Keratinocyte (primary cell): Measurements from ENCODE around the gene B3GALNT1. TPM values are rescaled to one million over a fixed set of nuclear protein-coding genes. Genes with fewer than 3 reads are reported as not detected.

Experiments used
- DNase-seq: peaks from one replicate; pipeline ENCODE4 v3.0.0-alpha.2; 2011; ENCODE audit warnings: low read depth, missing footprints, low spot score
- FAIRE-seq: peaks from 2 replicates; lab custom pipeline; 2011; peaks lifted over from hg19 to GRCh38; lab: Jason Lieb, UNC
- H2AFZ ChIP-seq: 2 replicates; pipeline ENCODE4 v1.6.0; 2012; ENCODE audit warnings: low read length, control low read depth, inconsistent platforms; ENCODE audit not compliant: control insufficient read depth
- H3K27ac ChIP-seq: 2 replicates; pipeline ENCODE4 v1.5.1; 2011; ENCODE audit warnings: low read length; ENCODE audit not compliant: control insufficient read depth, insufficient read depth
- H3K27me3 ChIP-seq: 3 replicates; pipeline ENCODE4 v1.6.0; 2011; ENCODE audit warnings: low read length; ENCODE audit not compliant: control insufficient read depth, insufficient read depth; ENCODE audit errors: extremely low read depth
- H3K36me3 ChIP-seq, 2 experiments: 2 replicates in 1 of 2; 3 replicates in 1 of 2; pipeline ENCODE4 v1.5.1; 2011; ENCODE audit warnings: low read length in 2 of 2, mild to moderate bottlenecking in 1 of 2; ENCODE audit not compliant: control insufficient read depth in 2 of 2, insufficient read depth in 2 of 2; ENCODE audit errors: extremely low read depth in 1 of 2
- H3K4me1 ChIP-seq: 3 replicates; pipeline ENCODE4 v1.5.1; 2011; ENCODE audit warnings: low read length; ENCODE audit not compliant: control insufficient read depth, insufficient read depth; ENCODE audit errors: extremely low read depth
- H3K4me2 ChIP-seq: 3 replicates; pipeline ENCODE4 v1.6.0; 2011; ENCODE audit warnings: low read depth, low read length; ENCODE audit not compliant: control insufficient read depth, insufficient read depth; ENCODE audit errors: extremely low read depth
- H3K4me3 ChIP-seq, 3 experiments: fragments of 200-600 bp in 1 of 3; sonication (generic) in 1 of 3; 2 replicates in 2 of 3; 3 replicates in 1 of 3; pipeline ENCODE4 v1.5.1; 2011 to 2016; ENCODE audit warnings: low read length in 3 of 3, mild to moderate bottlenecking in 3 of 3, control low read depth in 2 of 3, inconsistent platforms in 1 of 3, low read depth in 1 of 3, mixed read lengths in 1 of 3, mixed run types in 1 of 3, moderate library complexity in 1 of 3; ENCODE audit not compliant: control insufficient read depth in 2 of 3, insufficient read depth in 2 of 3; ENCODE audit errors: extremely low read depth in 1 of 3
- H3K79me2 ChIP-seq: 2 replicates; pipeline ENCODE4 v1.6.0; 2012; ENCODE audit warnings: low read length; ENCODE audit not compliant: control insufficient read depth, insufficient read depth
- H3K9ac ChIP-seq: 3 replicates; pipeline ENCODE4 v1.6.0; 2011; ENCODE audit warnings: low read length; ENCODE audit not compliant: control insufficient read depth, insufficient read depth; ENCODE audit errors: extremely low read depth
- H3K9me1 ChIP-seq: 3 replicates; pipeline ENCODE4 v1.6.0; 2011; ENCODE audit warnings: low read length; ENCODE audit not compliant: control insufficient read depth, insufficient read depth; ENCODE audit errors: extremely low read depth
- H3K9me3 ChIP-seq: 2 replicates; pipeline ENCODE4 v1.5.1; 2012; ENCODE audit warnings: low read depth, low read length; ENCODE audit not compliant: control insufficient read depth
- H4K20me1 ChIP-seq: 3 replicates; pipeline ENCODE4 v1.6.0; 2011; ENCODE audit warnings: low read length; ENCODE audit not compliant: control insufficient read depth, insufficient read depth; ENCODE audit errors: extremely low read depth
- EZH2 ChIP-seq: IDR thresholded peaks from one replicate; pipeline ENCODE4 v1.6.1; 2012; ENCODE audit warnings: inconsistent platforms, mild to moderate bottlenecking, low read length, moderate library complexity
- dilution Hi-C: fragments of 300-500 bp; cut with MboI; formaldehyde crosslinking; loops from one replicate; pipeline ENCODE4 v1.7.0; 2020; ENCODE audit warnings: low sequenced_read_pairs; ENCODE audit not compliant: extremely low pct_ligation_motif_present
- polyA plus RNA-seq, 5 experiments: library from polyadenylated mRNA; depleted of rRNA in 3 of 5; stranded (reverse) in 3 of 5; stranded (forward) in 1 of 5; unstranded in 1 of 5; fragments of >200 nt; gene quantifications; 1 replicate in 1 of 5; 2 replicates in 3 of 5; 3 replicates in 1 of 5; pipeline versions ENCODE4 v1.2.1 to v1.2.3, GENCODE V29; 2011 to 2012; ENCODE audit warnings: missing spikeins in 2 of 5, low read depth in 1 of 5, low replicate concordance in 1 of 5
- TF ChIP-seq, protein P1 (sequence below), 3 experiments: IDR thresholded peaks in 1 of 3; conservative IDR thresholded peaks in 1 of 3; optimal IDR thresholded peaks in 1 of 3; 2 replicates in 2 of 3; 3 replicates in 1 of 3; pipeline versions ENCODE3 to v1.5.1; 2011; ENCODE audit warnings: low read length in 3 of 3, mild to moderate bottlenecking in 3 of 3, moderate library complexity in 2 of 3, control low read depth in 1 of 3, inconsistent platforms in 1 of 3; ENCODE audit not compliant: insufficient read depth in 2 of 3; ENCODE audit errors: extremely low read depth in 1 of 3

B3GALNT1 gene
- polyA plus RNA-seq, 1 donor (not counting 4 experiments of a cell fraction or from before 2014, with no cell fraction given): 3.6 TPM

DNA sequence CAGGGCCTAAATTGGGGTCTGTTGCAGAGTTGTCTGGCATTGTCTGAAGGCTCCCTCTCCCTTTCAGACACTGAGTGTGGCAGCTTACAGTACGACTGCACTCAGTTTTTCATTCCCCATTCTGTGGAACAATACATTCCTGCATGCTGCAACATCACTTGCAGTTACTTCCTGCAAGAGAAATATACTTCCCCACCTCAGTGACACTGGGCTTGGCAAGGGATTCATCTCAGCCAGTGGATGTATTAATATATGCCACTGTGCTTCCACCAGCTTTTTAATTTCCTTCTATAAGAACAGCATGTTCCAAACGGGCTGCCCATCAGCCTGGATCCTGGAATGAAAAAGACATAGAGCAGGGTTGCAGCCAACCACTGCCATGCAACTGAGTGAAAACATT, 23.1 kb downstream of the B3GALNT1 start:
- dilution Hi-C loops: no loop called here
- no peaks in the 10 kb centered on the region for H3K27me3 ChIP-seq
- no peaks in the 10 kb centered on the region for H3K79me2 ChIP-seq
- DNase-seq: no peak
- H3K9me3 ChIP-seq: no peaks in the 10 kb centered on the region
- FAIRE-seq: no peak
- no peak overlapping the region for H3K9ac ChIP-seq
- no peak overlapping the region for H2AFZ ChIP-seq
- no peaks in the 10 kb centered on the region for H3K36me3 ChIP-seq
- no peak overlapping the region for H3K4me2 ChIP-seq
- no peak overlapping the region for H3K27ac ChIP-seq
- H3K9me1 ChIP-seq: no peaks in the 10 kb centered on the region
- no peak overlapping the region for H3K4me3 ChIP-seq
- no peaks in the 10 kb centered on the region for H3K4me1 ChIP-seq
- H4K20me1 ChIP-seq: no peaks in the 10 kb centered on the region
- TF ChIP-seq, protein P1, sequence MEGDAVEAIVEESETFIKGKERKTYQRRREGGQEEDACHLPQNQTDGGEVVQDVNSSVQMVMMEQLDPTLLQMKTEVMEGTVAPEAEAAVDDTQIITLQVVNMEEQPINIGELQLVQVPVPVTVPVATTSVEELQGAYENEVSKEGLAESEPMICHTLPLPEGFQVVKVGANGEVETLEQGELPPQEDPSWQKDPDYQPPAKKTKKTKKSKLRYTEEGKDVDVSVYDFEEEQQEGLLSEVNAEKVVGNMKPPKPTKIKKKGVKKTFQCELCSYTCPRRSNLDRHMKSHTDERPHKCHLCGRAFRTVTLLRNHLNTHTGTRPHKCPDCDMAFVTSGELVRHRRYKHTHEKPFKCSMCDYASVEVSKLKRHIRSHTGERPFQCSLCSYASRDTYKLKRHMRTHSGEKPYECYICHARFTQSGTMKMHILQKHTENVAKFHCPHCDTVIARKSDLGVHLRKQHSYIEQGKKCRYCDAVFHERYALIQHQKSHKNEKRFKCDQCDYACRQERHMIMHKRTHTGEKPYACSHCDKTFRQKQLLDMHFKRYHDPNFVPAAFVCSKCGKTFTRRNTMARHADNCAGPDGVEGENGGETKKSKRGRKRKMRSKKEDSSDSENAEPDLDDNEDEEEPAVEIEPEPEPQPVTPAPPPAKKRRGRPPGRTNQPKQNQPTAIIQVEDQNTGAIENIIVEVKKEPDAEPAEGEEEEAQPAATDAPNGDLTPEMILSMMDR (optimal IDR thresholded peaks at IDR 0.05 in 1 of 3, IDR thresholded peaks at IDR 0.05 in 1 of 3, conservative IDR thresholded peaks at IDR 0.05 in 1 of 3; ENCODE audit: extremely low read depth in 1 of 3, insufficient read depth in 2 of 3, low read length in 3 of 3): no peak
- TF ChIP-seq EZH2: no peak

DNA sequence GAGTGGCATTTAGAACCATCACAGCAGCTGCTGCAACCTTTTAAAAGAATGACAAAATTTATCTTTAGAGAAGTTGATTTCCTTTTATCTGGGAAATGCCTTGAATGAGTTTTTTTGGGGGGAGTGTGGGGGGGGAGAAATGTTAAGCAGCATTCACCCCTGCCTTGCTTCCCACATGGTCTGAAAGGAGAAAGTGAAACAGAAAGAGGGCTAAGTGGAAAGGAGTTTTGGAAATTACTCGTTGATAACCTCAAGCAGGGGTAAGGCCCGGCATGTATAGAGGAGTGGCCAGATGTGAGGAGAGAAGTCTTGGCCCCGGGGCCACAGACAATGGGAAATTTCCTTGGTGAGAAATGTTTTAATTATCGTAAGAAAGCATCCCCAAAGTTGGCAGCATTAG, 23.5 kb downstream of the B3GALNT1 start:
- Histone ChIP-seq H3K79me2 (no peaks in the 10 kb centered on the region), H3K9me1 (no peaks in the 10 kb centered on the region), H3K27me3 (no peaks in the 10 kb centered on the region), H2AFZ (no peak overlapping the region), H3K9ac (no peak overlapping the region), H3K36me3 (no peaks in the 10 kb centered on the region), H3K4me1 (no peaks in the 10 kb centered on the region), H3K4me2 (no peak overlapping the region), H4K20me1 (no peaks in the 10 kb centered on the region), H3K4me3 (no peak overlapping the region), H3K27ac (no peak overlapping the region), H3K9me3 (no peaks in the 10 kb centered on the region)
- DNase-seq (no peak), FAIRE-seq (no peak)
- dilution Hi-C loops: no loop called here
- TF ChIP-seq, protein P1 (optimal IDR thresholded peaks at IDR 0.05 in 1 of 3, IDR thresholded peaks at IDR 0.05 in 1 of 3, conservative IDR thresholded peaks at IDR 0.05 in 1 of 3; ENCODE audit: extremely low read depth in 1 of 3, insufficient read depth in 2 of 3, low read length in 3 of 3): no peak
- no peak for TF ChIP-seq EZH2
